ENCODE results near the gene AMER2. TPM values are rescaled to one million over a fixed set of nuclear protein-coding genes. Genes with fewer than 3 reads are reported as not detected.
"Not testable (repeated sequence)": the region's sequence is repeated elsewhere in the genome, so short reads cannot be mapped to it uniquely, and the experiment has no call there.

AMER2 gene
- total RNA-seq, 4 donors from 2014 or later: 0.09 to 2.4 TPM; not detected in 2

DNA sequence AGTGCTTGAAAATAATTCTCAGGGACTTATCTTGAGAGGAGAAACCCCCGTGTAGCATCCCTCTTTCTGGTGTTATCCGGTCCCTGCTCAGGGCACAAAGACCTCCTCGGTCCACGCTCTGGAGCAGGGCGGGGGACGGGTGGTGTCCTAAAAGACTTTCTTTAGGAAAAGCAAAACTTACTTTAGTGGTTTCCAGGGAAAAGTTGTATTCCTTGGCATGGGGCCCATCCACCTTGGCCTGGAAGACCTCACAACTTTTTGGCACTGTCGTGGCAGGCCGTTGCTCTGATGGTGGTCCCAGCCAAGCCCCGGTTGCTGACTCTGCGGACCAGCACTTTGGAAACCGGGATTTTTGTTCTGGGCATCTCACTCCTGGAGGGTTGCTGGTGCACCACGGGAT lies 2.7 kb downstream of the AMER2 start:
- Histone ChIP-seq H3K4me3 (no peak overlapping the region), H3K9me3 (no peaks in the 10 kb centered on the region), H3K27ac (no peak overlapping the region), H3K36me3 (no peaks in the 10 kb centered on the region), H3K4me1 (no peaks in the 10 kb centered on the region), H3K27me3 (peaks cover 0 to 21% of the 10 kb centered on the region in 2 donors)
- intact Hi-C loops (cut with DNase I; ENCODE audit: low total_unique reads): no loop called here
- TF ChIP-seq, protein P1, sequence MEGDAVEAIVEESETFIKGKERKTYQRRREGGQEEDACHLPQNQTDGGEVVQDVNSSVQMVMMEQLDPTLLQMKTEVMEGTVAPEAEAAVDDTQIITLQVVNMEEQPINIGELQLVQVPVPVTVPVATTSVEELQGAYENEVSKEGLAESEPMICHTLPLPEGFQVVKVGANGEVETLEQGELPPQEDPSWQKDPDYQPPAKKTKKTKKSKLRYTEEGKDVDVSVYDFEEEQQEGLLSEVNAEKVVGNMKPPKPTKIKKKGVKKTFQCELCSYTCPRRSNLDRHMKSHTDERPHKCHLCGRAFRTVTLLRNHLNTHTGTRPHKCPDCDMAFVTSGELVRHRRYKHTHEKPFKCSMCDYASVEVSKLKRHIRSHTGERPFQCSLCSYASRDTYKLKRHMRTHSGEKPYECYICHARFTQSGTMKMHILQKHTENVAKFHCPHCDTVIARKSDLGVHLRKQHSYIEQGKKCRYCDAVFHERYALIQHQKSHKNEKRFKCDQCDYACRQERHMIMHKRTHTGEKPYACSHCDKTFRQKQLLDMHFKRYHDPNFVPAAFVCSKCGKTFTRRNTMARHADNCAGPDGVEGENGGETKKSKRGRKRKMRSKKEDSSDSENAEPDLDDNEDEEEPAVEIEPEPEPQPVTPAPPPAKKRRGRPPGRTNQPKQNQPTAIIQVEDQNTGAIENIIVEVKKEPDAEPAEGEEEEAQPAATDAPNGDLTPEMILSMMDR (IDR thresholded peaks at IDR 0.05): no peak
- no peak for DNase-seq

DNA sequence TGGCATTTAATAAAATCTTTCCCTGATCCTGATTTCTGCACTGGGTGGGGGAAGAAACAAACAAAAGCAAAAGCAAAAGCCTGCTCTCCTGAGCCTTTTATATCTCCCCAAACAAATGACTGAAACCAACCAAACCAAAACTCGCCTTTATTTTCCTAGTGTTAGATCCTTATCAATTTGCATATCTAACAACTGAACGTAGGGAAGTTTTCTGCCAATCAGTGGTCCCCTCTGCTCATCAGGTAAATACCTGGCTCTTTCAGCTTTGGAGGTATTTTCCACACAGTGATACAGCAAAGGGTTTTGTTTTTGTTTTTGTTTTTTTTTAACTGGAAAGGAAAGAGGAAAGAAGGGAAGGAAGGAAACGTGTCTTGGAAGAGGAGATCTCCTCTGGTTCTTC lies 3.3 kb downstream of the AMER2 start:
- intact Hi-C loops (cut with DNase I; ENCODE audit: low total_unique reads): no loop called here
- no peak for DNase-seq
- Histone ChIP-seq H3K4me1 (no peaks in the 10 kb centered on the region), H3K27me3 (peaks cover 0 to 17% of the 10 kb centered on the region in 2 donors), H3K27ac (no peak overlapping the region), H3K9me3 (no peaks in the 10 kb centered on the region), H3K4me3 (no peak overlapping the region), H3K36me3 (no peaks in the 10 kb centered on the region)
- TF ChIP-seq POLR2A (IDR thresholded peaks at IDR 0.05): no peak
- TF ChIP-seq, protein P1 (IDR thresholded peaks at IDR 0.05): no peak

DNA sequence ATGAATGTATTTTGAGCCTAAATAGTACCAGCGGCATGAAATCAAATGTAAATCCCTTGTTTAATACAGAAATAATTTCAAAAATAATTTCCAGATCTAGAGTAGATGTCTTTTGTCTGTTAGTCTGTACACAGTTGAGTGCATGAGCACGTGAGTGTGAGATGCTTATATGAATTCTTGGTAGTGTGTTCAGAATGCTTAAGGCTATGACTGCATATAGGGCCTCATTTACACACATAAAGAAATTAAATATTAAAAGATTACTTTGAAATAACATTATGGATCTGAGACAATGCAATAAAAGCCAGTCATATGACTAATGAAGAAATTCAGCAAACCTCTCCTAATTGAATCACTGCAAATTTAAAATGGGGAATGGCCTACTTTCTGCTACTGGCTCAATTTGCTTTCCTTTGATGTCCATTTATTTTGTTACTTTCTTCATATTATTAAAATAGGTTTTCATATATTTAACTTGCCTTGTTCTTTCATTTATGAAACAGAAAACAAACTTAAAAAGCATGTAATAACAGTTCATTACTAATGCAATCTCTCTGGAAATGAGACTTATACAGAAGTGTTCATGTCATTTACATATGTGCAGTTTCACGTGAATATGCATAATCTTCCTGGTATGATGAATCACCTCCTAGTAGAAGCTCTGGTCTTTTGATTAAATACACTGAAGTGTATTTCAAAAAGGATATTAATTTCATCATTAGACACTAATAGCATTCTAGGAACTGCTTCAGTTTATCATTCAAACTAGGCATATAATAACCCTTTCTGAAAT lies 4.5 kb downstream of the AMER2 start:
- no peak overlapping the region for H3K27ac ChIP-seq
- no peak for TF ChIP-seq POLR2A (IDR thresholded peaks at IDR 0.05)
- TF ChIP-seq, protein P1 (IDR thresholded peaks at IDR 0.05): no peak
- H3K27me3 ChIP-seq: peaks cover 0 to 6% of the 10 kb centered on the region in 2 donors
- no peaks in the 10 kb centered on the region for H3K9me3 ChIP-seq
- intact Hi-C loops (cut with DNase I; ENCODE audit: low total_unique reads): no loop called here
- H3K4me1 ChIP-seq: no peaks in the 10 kb centered on the region
- H3K4me3 ChIP-seq: no peak overlapping the region
- no peaks in the 10 kb centered on the region for H3K36me3 ChIP-seq
- no peak for DNase-seq

DNA sequence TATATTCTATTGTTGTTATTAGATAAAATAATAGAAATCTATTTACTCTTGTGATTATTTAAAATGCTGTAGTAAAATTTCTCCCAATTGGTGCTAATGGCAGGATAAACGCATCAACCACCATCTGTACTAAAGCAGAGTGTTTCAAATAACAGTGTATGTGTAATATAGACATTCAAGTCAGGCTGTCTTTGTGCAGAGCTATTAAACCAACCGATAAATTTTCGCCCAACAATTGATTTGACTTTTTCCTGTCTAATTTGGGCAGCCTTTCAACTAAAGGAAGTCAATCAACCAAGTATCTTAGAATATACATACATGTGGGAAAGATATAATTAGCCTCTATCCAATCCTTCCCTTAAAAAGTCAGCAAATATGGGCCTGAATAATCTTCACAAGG lies 5.8 kb downstream of the AMER2 start:
- Histone ChIP-seq H3K4me1 (no peaks in the 10 kb centered on the region), H3K36me3 (no peaks in the 10 kb centered on the region), H3K27me3 (no peaks in the 10 kb centered on the region), H3K27ac (no peak overlapping the region), H3K4me3 (no peak overlapping the region), H3K9me3 (no peaks in the 10 kb centered on the region)
- no peak for DNase-seq
- intact Hi-C loops (cut with DNase I; ENCODE audit: low total_unique reads): no loop called here
- TF ChIP-seq POLR2A (IDR thresholded peaks at IDR 0.05): no peak
- TF ChIP-seq, protein P1 (IDR thresholded peaks at IDR 0.05): no peak

DNA sequence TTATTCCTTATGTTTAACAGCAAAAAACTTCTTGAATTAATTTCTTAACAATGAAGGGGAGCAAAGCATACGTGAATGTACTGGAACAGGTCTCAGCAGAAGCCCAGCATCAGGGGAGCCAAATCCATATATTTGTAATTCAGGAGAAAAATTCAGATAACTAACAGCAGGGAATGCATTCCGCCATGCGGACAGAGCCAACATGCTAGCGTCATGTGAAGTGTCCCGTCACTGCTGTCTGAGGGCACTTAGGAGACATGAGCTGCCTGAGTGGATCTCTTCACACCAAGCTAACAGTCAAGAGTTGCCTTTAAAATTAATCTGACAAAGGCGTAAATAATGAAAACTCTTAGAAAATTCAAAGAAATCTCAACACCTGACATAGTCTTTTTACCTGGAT lies 6.4 kb downstream of the AMER2 start:
- Histone ChIP-seq H3K36me3 (no peaks in the 10 kb centered on the region), H3K4me3 (no peak overlapping the region), H3K27me3 (no peaks in the 10 kb centered on the region), H3K27ac (no peak overlapping the region), H3K4me1 (no peaks in the 10 kb centered on the region), H3K9me3 (no peaks in the 10 kb centered on the region)
- TF ChIP-seq, protein P1 (IDR thresholded peaks at IDR 0.05): no peak
- no peak for TF ChIP-seq POLR2A (IDR thresholded peaks at IDR 0.05)
- intact Hi-C loops (cut with DNase I; ENCODE audit: low total_unique reads): no loop called here
- no peak for DNase-seq

DNA sequence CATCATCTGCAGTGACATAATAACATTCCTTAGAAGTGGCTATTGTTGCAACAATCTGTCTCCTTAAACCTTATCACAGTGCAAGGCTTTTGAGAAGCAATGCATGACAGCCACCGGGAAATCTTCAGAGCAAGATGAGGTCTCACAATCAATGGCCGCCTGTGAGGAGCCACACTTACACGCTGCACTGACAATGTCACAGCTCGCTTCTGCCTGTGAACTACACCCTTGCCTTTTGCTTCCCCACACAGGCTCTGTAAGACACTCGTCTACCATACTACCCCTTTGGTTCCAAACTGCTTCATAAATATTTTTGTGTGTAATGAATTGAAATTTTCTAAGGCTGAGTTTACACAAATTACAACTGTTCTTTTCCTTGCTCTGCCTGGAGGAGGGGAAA lies 6.9 kb downstream of the AMER2 start:
- intact Hi-C loops (cut with DNase I; ENCODE audit: low total_unique reads); H3K27ac ChIP-seq: not testable (repeated sequence)

More for the DNA sequence above, 6.9 kb downstream of the AMER2 start:
- H3K27me3 ChIP-seq, DNase-seq, H3K36me3 ChIP-seq, H3K9me3 ChIP-seq, H3K4me3 ChIP-seq, H3K4me1 ChIP-seq: not testable (repeated sequence)
